ENCODE data around the gene VSTM1.
"Not testable (repeated sequence)": the region's sequence is repeated elsewhere in the genome, so short reads cannot be mapped to it uniquely, and the experiment has no call there.

GRCh38 chr19:54036542-54036941 lies 27.2 kb downstream of the VSTM1 start:
- not testable (repeated sequence) for TF ChIP-seq CTCF, POLR2A (IDR thresholded peaks at IDR 0.05)

Data from uterus (tissue), 2 donors.